Fibroblast of the aortic adventitia (primary cell): ENCODE data around the gene PTCH1. TPM values are rescaled to one million over a fixed set of nuclear protein-coding genes. Genes with fewer than 3 reads are reported as not detected.

ENCODE experiments used
- DNase-seq: peaks from one replicate; pipeline ENCODE4 v3.0.0-alpha.2; 2010; ENCODE audit warnings: low read depth
- H3K4me3 ChIP-seq: 2 replicates; pipeline ENCODE4 v1.5.1; 2011; ENCODE audit warnings: low read depth, mild to moderate bottlenecking, control low read depth, low read length, moderate library complexity
- total RNA-seq: library from RNA; depleted of rRNA; stranded (reverse); fragments of >200 nt; gene quantifications from 2 replicates; pipeline ENCODE4 v1.2.3, GENCODE V29; 2012; ENCODE audit warnings: low replicate concordance
- TF ChIP-seq, protein P1 (sequence below): IDR thresholded peaks from 2 replicates; pipeline ENCODE4 v1.5.1; 2011; ENCODE audit warnings: mild to moderate bottlenecking, low read length, control low read depth, inconsistent platforms; ENCODE audit not compliant: insufficient read depth

Gene PTCH1
- total RNA-seq, 1 donor, result 9.4 TPM

DNA sequence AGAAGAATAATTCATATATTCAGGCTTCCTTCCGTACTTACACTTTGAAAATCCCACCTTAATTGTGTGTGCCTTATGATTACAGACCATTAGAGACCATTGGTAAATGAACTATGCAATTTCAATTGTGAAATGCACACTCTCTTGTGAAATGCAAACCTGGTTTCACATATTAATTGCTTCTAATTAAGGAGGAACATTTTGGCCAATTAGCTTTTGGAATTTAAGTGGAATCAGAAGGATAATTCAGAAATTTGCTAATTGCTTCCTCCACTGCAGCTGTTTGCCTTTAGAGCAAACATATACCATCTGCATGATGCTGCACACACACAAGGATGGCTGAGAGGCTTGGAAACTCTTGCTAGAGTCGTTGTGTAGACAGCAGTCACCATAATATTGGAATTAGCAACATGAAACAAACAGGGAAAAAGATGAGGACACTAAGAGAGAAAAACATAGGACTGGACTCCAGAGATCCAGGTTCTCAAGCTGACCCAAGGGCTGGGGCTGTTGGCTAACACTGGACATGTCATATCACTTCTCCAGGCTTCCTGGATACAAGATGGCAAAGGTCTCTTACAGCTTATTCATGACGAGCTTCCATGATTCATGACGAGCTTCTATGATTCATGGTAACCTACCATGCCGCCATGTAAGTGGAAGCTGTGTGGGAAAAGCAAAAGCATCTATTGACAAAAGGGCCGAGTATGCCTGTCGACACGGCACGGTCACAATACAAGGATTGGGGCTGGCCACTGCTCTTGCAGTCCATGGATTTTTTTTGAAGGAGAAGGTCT is 78.0 kb downstream of the PTCH1 start:
- DNase-seq, result no peak
- no peak overlapping the region for H3K4me3 ChIP-seq
- TF ChIP-seq, protein P1, sequence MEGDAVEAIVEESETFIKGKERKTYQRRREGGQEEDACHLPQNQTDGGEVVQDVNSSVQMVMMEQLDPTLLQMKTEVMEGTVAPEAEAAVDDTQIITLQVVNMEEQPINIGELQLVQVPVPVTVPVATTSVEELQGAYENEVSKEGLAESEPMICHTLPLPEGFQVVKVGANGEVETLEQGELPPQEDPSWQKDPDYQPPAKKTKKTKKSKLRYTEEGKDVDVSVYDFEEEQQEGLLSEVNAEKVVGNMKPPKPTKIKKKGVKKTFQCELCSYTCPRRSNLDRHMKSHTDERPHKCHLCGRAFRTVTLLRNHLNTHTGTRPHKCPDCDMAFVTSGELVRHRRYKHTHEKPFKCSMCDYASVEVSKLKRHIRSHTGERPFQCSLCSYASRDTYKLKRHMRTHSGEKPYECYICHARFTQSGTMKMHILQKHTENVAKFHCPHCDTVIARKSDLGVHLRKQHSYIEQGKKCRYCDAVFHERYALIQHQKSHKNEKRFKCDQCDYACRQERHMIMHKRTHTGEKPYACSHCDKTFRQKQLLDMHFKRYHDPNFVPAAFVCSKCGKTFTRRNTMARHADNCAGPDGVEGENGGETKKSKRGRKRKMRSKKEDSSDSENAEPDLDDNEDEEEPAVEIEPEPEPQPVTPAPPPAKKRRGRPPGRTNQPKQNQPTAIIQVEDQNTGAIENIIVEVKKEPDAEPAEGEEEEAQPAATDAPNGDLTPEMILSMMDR, result no peak

DNA sequence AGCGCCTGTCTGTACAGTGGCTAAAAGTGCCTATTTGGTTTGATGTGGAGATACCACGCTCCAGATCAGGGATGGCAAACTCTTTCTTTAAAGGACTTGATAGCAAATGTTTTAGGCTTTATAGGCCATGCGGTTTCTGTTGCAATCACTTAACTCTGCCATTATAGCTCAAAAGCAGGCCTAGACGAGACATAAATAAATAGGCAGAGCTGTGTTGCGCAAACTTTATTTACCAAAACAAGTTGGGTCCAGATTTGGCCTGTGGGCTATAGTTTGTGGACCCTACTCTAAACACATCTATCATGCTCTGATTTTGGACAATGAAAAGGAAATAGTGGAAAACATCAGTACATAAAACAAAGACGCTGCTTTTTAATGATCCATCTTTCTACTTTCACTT is 79.2 kb downstream of the PTCH1 start:
- H3K4me3 ChIP-seq, result no peak overlapping the region
- TF ChIP-seq, protein P1, result no peak
- DNase-seq, result no peak

DNA sequence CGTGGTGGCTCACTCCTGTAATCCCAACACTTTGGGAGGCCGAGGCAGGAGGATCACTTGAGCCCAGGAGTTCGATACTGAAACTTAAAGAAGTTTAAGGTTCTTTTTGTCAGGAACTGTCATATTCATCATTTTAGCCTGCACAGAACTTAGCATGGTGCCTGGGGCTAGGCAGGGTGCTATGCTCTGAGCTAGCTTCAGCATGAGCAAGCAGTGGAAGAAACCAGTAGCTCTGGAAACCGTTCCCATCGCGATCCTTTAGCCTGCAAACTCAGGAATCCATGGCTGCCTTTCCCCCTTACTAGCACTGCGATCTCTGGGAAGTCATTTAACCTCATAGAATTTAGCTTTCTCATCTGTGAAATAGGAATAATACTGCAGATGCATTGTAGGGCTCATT is 80.4 kb downstream of the PTCH1 start:
- H3K4me3 ChIP-seq, result no peak overlapping the region
- no peak for DNase-seq
- TF ChIP-seq, protein P1, result no peak

DNA sequence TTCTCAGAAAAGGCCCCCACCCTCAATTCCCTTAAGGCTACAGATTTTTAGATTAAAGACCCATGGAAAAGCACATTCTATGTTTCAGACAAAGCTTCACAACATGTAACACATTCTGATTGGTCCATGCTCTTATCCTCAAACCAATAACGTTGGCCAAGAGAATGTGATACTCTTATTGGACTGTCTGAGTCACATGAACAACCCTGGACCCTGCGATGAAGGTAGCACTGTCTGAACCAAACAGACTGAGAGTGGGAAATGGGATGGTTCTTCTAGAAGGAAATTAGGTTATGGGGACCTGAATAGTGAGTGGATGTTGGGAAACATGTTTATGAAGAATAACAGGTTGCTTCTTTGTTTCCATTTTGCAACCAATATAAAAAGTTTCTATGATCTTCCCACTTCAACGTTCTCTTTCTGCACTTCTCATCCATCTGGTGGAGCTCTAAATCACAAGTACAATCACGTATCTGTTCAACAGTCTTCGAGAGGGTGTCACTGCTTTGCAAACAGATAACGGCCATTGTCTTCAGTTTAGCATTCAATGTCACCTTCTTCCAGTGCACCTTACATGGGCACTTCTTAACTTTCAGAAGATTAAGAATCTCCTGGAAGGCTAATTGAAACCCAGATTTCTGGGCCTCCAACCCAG is 81.6 kb downstream of the PTCH1 start:
- TF ChIP-seq, protein P1, result no peak
- H3K4me3 ChIP-seq, result no peak overlapping the region
- no peak for DNase-seq

DNA sequence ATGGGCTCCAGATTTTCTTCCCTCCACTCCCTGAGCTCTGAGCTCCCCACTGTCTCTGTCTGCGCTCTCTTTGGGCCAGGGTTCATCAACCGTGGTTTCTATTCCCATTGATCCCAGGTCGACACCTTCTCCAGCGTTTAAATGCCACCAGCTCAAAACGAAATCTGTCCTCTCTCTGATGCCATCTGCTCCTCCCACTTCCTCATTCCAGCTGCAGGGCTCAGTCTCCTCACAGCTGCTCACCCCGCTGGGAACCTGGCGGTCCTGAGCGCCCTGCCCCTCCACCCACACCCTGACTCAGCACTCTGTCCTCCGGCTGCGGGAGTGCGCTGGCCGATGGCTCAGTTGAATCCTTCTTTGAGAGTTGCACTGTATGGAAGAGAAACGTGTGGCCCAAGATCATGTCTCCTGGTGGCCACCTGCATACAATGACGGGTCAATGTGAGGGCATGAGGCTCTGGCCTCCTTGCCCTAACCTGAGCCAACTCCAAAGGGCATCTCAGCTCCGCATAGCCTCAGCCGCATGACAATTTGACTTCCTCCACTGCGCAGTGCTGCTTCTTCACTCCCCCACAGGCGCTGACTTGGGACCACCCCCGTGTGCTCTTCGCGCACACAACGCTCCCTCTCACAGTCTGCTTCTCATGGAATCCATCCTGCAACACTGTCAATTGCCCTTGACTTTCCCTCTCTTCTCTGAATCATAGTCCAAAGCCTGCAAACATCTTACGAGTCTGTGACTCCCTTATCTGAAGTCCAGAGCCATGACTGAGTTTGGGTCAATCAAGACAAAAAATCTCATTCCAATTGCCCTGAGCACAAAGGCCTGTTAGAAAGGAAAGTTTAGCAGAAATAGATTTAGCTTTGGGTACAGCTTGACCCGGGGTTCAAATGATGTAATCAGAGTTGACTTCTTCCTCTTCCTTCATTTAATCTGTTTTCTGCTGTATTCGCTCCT is 82.4 kb downstream of the PTCH1 start:
- TF ChIP-seq, protein P1, result no peak
- no peak for DNase-seq
- H3K4me3 ChIP-seq, result no peak overlapping the region

DNA sequence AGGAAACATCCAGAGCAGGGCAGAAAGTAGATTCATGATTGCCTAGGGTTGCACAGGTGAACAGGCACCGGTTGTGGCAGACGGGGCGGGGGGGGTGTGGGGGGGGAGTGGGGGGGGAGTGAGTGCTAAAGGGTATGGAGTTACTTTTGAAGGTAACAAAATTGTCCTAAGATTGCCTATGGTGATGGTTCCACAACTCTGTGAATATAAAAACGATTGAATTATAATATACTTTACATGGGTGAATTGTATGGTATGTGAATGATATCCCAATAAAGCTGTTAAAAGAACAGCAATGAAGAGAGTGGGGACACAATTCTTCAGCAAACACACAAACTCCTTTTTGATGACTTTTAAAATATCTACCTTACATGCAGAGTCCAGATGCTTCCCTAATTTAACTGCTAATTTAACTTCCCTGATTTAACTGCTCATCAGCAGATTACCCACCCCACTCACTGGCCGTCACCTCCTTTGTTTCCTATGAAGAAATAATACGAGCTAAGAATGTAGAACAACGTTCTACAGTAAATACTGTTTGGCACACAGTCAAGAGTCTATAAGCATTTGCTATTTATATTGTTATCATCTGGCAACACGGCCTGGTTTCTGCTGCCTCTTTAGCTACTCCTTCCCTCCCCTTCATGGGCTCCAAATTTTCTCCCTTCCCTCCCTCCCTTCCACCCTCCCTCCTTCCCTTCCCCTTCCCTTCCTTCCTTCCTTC is 83.5 kb downstream of the PTCH1 start:
- no peak overlapping the region for H3K4me3 ChIP-seq
- TF ChIP-seq, protein P1, result no peak

More for the DNA sequence above, 83.5 kb downstream of the PTCH1 start:
- no peak for DNase-seq
